ENCODE data around the gene SLC47A2. TPM values are rescaled to one million over a fixed set of nuclear protein-coding genes. Genes with fewer than 3 reads are reported as not detected.

Gene SLC47A2, protein sequence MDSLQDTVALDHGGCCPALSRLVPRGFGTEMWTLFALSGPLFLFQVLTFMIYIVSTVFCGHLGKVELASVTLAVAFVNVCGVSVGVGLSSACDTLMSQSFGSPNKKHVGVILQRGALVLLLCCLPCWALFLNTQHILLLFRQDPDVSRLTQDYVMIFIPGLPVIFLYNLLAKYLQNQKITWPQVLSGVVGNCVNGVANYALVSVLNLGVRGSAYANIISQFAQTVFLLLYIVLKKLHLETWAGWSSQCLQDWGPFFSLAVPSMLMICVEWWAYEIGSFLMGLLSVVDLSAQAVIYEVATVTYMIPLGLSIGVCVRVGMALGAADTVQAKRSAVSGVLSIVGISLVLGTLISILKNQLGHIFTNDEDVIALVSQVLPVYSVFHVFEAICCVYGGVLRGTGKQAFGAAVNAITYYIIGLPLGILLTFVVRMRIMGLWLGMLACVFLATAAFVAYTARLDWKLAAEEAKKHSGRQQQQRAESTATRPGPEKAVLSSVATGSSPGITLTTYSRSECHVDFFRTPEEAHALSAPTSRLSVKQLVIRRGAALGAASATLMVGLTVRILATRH
- not detected in 2 replicates for total RNA-seq

DNA sequence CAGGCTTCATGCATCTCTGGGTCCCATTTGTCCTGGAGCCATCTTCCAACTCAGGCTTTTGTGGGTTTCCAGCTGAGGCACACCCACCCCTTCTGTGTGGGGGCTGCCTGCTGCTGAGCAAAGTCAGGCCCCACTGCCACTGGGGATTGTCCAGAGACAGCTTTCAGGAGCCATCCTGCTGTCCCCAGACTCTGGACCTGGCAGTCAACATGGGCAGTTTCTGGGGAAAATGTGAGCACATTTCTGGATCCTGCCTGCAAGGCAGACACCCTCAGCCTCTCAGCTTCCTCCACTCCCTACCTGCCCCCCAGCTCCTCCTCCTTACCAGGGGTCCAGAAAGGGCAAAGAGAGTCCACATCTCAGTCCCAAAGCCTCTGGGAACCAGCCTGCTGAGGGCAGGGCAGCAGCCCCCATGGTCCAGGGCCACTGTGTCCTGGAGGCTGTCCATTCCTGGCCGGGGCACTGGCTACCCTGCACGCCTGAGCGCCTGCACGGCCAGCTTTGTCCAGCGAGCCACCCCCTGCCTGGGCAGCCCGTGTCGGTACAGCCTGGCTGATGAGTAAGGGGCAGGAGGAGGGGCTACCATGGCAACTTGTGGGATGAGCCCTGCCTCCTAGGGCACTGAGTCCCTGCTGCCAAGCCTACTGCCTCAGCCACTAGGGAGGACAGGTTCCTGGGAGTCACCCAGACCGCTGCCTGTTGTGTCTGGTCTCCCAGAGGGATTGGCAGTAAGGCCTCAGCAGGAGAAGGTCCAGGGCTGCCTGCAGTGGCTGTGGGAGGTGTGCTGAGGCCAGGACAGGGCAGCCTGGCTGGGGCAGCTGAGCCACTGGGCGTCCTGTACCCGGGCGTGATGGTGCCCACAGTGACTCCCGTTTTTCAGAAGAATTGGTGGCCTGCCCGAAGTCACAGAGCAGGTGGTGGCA lies at the start of gene SLC47A2:
Gene SLC47A2 (minus strand): TSS at position 477 of the 923 bp plus-strand sequence. CDS start 29 bp downstream, at position 448.

DNA sequence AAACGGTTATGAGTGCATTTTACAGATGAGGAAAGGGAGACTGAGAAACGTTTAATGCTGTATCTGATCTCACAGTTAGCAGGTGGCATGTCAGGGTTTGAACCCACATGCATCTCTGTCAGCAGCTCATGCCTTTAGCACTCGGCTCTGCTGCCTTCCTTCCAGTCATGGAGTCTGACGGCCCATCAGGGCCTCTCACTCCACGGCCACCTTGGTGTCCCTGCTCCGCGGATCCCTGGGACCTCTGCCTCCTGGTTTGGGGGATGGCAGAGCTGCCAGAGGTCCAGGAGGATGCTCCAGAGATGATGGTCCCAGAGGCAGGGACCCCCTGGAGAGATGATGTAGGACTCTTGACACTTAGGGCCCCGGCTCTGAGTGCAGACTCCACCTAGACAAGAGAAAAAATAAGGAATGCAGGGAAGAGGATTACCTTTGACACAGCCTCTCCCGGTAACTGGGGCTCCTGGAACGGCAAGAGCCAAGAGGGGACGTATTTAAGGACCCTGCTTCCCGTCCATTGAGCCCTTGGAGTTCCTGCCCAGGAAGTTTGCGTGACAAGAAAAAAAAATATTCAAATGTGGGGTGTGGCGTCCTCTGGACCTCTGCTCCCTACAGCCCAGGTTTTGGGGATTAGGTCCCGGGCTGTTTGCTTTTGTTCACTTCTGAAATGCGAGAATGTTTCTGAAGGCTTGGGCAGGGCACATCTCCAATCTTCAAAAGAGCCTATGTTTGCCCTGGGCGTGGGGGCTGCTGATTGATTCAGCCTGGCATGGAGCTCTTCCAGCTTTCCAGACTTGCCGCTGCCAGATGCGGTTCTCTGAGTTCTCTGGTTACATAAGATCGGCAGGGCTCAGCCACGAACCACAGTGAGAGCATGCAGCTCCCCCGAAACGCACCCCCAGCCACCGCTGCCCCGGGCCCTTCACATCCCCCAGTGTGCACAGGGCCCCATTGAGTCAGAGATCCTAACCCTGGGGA lies 31.7 kb upstream of the SLC47A2 start, which contains the start of gene ALDH3A1:
Gene ALDH3A1 (minus strand): TSS at position 470 of the 978 bp plus-strand sequence. CDS start 3,169 bp downstream, outside the sequence.

DNA sequence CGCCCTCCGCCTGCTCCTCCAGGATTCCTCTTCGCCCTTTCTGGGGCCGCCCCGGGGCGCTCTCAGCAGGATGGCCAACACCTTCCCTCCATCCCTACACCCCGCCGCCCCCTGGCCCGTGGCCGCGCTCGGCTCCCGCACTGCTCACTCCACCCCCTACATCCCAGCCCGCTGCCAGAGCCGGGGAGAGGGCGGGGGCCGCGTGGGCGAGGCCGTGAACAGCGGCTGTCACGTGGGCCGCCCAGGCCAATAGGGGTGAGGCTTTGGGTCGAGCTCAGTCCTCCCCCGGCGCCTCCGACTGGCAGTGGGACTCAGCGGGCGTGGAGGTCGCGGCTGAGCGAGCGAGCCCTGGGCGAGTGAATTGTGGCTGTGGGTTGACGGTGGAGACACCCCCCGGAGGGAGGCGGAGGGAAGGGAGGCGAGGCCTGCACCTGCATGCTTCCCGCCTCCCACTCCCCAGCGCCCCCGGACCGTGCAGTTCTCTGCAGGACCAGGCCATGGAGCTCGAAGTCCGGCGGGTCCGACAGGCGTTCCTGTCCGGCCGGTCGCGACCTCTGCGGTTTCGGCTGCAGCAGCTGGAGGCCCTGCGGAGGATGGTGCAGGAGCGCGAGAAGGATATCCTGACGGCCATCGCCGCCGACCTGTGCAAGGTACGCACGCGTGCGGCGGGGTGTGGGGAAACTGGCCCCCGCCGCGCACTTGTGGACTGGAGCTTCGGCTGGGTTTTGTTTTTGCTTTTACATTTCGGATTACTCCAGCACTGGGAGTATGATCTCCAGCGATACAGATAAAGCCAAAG lies 67.7 kb downstream of the SLC47A2 start, which contains the start of gene ALDH3A2:
Gene ALDH3A2 (plus strand): TSS at position 277 of the 799 bp plus-strand sequence. CDS start 221 bp downstream, at position 498.

Other genes starting within 250 kb of the SLC47A2 start
- 3.4 and 9.6 TPM in 2 replicates for gene SLC47A1, start 182.7 kb downstream of the SLC47A2 start, total RNA-seq
- gene ALDH3A2, start 67.8 kb downstream of the SLC47A2 start, total RNA-seq: 40.3 and 58.8 TPM in 2 replicates
- 1.1 TPM in 1 of 2 replicates, not detected in the other for gene ALDH3A1, start 31.7 kb upstream of the SLC47A2 start, total RNA-seq
- gene ULK2, start 151.4 kb upstream of the SLC47A2 start, total RNA-seq: 7.1 and 15.7 TPM in 2 replicates

All from cardiac atrium fibroblast (primary cell).